ENCODE measurements around the gene LRP1B.

LRP1B gene

DNA sequence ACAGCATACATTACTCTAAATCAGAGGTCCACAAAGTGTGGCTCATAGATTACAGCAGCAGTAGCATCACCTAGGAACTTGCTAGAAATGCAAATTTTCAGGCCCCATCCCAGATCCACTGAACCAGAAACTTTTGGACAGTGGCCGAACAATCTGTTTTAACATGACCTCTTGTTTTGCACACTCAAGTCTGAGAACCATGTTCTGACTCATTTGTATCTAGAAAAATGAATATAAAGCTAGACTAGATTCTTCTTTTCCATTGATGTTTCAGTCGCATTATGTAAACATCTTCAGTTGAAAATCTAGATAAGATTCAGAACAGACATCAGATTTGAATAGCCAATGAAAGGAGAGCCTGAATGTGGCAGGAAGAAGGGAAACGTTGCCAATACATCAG lies 608.8 kb downstream of the LRP1B start:
- H3K4me3 ChIP-seq (ENCODE audit: low read length), result no peak overlapping the region
- TF ChIP-seq, protein P1, sequence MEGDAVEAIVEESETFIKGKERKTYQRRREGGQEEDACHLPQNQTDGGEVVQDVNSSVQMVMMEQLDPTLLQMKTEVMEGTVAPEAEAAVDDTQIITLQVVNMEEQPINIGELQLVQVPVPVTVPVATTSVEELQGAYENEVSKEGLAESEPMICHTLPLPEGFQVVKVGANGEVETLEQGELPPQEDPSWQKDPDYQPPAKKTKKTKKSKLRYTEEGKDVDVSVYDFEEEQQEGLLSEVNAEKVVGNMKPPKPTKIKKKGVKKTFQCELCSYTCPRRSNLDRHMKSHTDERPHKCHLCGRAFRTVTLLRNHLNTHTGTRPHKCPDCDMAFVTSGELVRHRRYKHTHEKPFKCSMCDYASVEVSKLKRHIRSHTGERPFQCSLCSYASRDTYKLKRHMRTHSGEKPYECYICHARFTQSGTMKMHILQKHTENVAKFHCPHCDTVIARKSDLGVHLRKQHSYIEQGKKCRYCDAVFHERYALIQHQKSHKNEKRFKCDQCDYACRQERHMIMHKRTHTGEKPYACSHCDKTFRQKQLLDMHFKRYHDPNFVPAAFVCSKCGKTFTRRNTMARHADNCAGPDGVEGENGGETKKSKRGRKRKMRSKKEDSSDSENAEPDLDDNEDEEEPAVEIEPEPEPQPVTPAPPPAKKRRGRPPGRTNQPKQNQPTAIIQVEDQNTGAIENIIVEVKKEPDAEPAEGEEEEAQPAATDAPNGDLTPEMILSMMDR (IDR thresholded peaks at IDR 0.05; ENCODE audit: insufficient read depth, low read depth, low read length, missing control alignments), result no peak
- DNase-seq (ENCODE audit: low read depth), result no peak

DNA sequence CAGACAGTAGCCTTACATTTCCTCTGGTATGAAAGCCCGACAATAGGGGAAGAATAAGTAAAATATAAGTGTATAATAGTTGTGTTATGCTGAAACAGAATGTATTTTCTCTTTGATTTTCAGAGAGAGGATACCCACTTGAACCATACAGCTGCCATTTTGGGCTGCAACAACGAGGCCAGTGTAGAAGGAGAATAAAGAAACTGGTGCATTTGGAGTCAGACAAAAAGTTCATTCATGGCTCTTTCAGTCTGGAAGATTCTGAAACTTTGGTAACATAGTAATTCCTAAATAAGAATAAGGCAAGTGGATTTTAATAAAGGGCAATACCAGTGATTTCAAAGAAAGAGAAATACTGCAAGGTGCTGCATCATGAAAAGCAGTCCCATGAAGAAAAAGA lies 610.9 kb downstream of the LRP1B start:
- DNase-seq (ENCODE audit: low read depth), result no peak
- no peak overlapping the region for H3K4me3 ChIP-seq (ENCODE audit: low read length)
- TF ChIP-seq, protein P1 (IDR thresholded peaks at IDR 0.05; ENCODE audit: insufficient read depth, low read depth, low read length, missing control alignments), result no peak

DNA sequence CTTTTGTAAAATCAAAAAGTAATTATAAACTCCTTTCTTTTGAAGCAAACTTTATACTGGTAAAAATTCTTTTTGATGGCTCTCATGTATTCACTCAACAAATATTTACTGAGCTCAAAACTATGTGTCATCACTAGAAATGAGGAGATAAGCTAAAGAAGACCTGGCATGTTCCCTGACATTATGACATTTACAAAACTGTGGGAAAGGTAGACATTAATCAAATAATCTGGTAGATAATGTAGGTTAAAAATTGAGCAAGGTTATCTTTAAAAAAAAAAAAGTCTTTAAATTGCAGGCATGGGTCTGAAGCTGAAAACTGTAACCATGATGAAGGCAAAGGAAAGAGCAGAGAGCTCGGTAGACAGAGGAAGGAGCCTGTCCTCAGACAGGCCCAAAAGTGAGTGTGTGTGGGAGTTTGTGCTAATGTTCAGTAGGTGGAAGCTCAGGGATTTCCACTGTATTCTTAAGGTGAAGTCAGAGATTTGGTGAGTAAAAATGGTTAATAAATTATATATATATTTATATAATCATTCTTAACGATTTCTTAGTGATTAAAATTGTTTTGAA lies 612.9 kb downstream of the LRP1B start:
- TF ChIP-seq, protein P1 (IDR thresholded peaks at IDR 0.05; ENCODE audit: insufficient read depth, low read depth, low read length, missing control alignments), result no peak
- no peak for DNase-seq (ENCODE audit: low read depth)
- no peak overlapping the region for H3K4me3 ChIP-seq (ENCODE audit: low read length)

DNA sequence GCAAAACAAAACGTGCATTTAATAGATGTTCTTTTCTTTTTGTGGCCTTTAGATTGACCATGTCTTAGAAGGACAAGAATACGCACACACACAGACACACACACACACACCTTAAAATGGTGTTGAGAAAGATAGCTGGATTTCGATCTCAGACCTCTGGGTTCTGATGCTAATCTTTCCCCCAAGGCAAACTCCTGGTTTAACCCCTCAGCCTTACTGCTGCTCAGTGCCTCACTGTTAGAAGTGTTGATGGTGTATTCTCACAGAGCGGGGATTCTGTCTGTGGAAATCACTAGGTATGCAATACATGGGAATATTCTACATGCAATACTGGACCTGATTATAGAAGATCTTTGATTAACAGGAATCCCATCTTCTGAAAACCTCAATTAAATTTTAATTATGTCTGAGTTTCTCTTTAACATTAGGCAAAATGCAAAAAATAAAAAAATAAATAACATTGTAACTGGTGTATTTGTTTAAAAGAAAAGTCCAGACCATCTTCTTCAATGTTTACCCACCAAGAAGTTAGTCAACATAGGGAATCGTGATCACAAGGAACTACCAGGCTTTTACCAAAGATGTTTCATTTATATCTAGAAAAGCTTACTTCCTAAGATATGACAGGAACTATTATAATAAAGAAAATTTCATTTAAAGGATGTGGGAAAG lies 613.5 kb downstream of the LRP1B start:
- no peak for DNase-seq (ENCODE audit: low read depth)
- H3K4me3 ChIP-seq (ENCODE audit: low read length), result no peak overlapping the region
- TF ChIP-seq, protein P1 (IDR thresholded peaks at IDR 0.05; ENCODE audit: insufficient read depth, low read depth, low read length, missing control alignments), result no peak

DNA sequence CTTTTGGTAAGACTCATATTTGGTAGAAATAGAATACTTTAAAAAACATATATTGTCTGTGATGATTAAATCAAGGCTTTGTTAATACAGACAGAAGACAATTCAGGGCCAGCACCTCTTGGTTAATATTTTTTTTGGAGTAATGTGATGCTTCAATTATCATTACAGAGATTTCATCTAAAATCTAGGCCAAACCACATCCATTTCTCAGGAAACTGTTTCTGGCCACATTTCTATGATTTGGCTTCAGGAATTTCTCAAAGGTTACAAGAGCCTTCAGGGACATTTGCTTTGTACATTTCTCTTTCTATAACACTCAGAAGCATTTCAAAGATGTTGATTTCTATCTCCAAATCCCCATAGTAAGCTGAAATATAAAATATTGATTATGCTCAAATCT lies 614.9 kb downstream of the LRP1B start:
- H3K4me3 ChIP-seq (ENCODE audit: low read length), result no peak overlapping the region
- TF ChIP-seq, protein P1 (IDR thresholded peaks at IDR 0.05; ENCODE audit: insufficient read depth, low read depth, low read length, missing control alignments), result no peak
- DNase-seq (ENCODE audit: low read depth), result no peak

DNA sequence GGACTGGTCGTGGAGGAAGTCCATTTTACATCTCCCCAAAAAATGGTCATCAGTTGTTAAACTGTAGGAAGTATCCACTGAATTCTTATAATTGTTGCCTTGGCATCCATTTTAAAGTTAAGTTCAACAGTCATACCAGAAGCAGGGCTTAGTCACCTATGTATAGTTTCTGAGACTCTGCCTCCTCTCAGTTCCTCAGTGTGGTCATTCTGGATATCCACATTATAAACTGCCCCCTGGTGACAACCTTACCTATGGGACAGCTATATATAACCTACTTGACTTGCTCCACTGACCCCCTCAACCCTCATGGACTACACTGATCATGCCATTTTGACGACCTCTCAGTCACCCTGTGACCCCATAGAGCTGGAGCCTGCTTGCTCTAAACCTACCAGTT lies 617.0 kb downstream of the LRP1B start:
- TF ChIP-seq, protein P1 (IDR thresholded peaks at IDR 0.05; ENCODE audit: insufficient read depth, low read depth, low read length, missing control alignments), result no peak
- no peak overlapping the region for H3K4me3 ChIP-seq (ENCODE audit: low read length)
- DNase-seq (ENCODE audit: low read depth), result no peak
